WTC11 (cell line): Measurements from ENCODE around the gene PLCB2. TPM values are rescaled to one million over a fixed set of nuclear protein-coding genes. Genes with fewer than 3 reads are reported as not detected.

ENCODE experiments used
- ATAC-seq: fragments of 200-7000 bp; cut with Tn5 transposase; 2 replicates; pipeline ENCODE4 v1.10.0; 2021; ENCODE audit warnings: mild to moderate bottlenecking, moderate library complexity
- CTCF ChIA-PET: fragments of 300-600 bp; sonication (Branson Sonifier 250); formaldehyde crosslinking; loops from one replicate; lab custom pipeline; 2021; ENCODE audit warnings: antibody characterized with exemption; lab: Charles Lee
- POLR2A ChIA-PET: fragments of 350-600 bp; sonication (Branson Sonifier 250); formaldehyde crosslinking; loops from one replicate; lab custom pipeline; 2021; ENCODE audit warnings: antibody characterized with exemption; lab: Charles Lee
- DNase-seq: peaks from one replicate; pipeline ENCODE4 v3.0.0; 2021; ENCODE audit warnings: low spot score
- H3K27ac Mint-ChIP-seq: 2 replicates; pipeline ENCODE4 v1.8.0; 2021; ENCODE audit warnings: mixed read lengths
- H3K27me3 Mint-ChIP-seq: 2 replicates; pipeline ENCODE4 v1.8.0; 2021; ENCODE audit warnings: low read depth, mild to moderate bottlenecking, moderate library complexity, mixed read lengths
- H3K36me3 Mint-ChIP-seq: 2 replicates; pipeline ENCODE4 v1.8.0; 2021; ENCODE audit warnings: mixed read lengths
- H3K4me1 Mint-ChIP-seq: 2 replicates; pipeline ENCODE4 v1.8.0; 2022; ENCODE audit warnings: mixed read lengths
- H3K4me3 Mint-ChIP-seq: 2 replicates; pipeline ENCODE4 v1.8.0; 2021; ENCODE audit warnings: mild to moderate bottlenecking, moderate library complexity, mixed read lengths
- H3K9me3 Mint-ChIP-seq: 2 replicates; pipeline ENCODE4 v1.8.0; 2021; ENCODE audit warnings: mixed read lengths
- ATF1 ChIP-seq: sonication (generic); formaldehyde crosslinking; IDR thresholded peaks from 2 replicates; pipeline ENCODE4 v1.8.1; 2023; ENCODE audit warnings: mild to moderate bottlenecking, moderate library complexity, missing genetic modification reagents
- CDX4 ChIP-seq: fragments of 250-450 bp; sonication (Bioruptor Pico); IDR thresholded peaks from 2 replicates; pipeline ENCODE4 v1.9.0; 2021; ENCODE audit warnings: moderate library complexity, mild to moderate bottlenecking, inconsistent platforms, borderline replicate concordance
- ERG ChIP-seq: fragments of 250-450 bp; sonication (Bioruptor Pico); IDR thresholded peaks from 2 replicates; pipeline ENCODE4 v1.8.0; 2021; ENCODE audit warnings: mild to moderate bottlenecking
- FOXK1 ChIP-seq: sonication (generic); formaldehyde crosslinking; IDR thresholded peaks from 2 replicates; pipeline ENCODE4 v1.8.0; 2022; ENCODE audit warnings: mild to moderate bottlenecking, moderate library complexity, missing genetic modification reagents
- FOXP1 ChIP-seq: sonication (generic); formaldehyde crosslinking; IDR thresholded peaks from 2 replicates; pipeline ENCODE4 v1.8.0; 2022; ENCODE audit warnings: missing genetic modification reagents, mild to moderate bottlenecking, moderate library complexity, borderline replicate concordance
- FOXP4 ChIP-seq: sonication (generic); formaldehyde crosslinking; IDR thresholded peaks from 2 replicates; pipeline ENCODE4 v1.8.0; 2022; ENCODE audit warnings: mild to moderate bottlenecking, missing genetic modification reagents
- GTF2I ChIP-seq: fragments of 250-450 bp; sonication (Bioruptor Pico); conservative IDR thresholded peaks from 2 replicates; pipeline ENCODE4 v1.4.0; 2021; ENCODE audit warnings: mild to moderate bottlenecking
- IRF1 ChIP-seq: sonication (generic); formaldehyde crosslinking; IDR thresholded peaks from 2 replicates; pipeline ENCODE4 v1.8.0; 2023; ENCODE audit warnings: missing genetic modification reagents
- MAX ChIP-seq: sonication (generic); formaldehyde crosslinking; IDR thresholded peaks from 2 replicates; pipeline ENCODE4 v1.8.0; 2022; ENCODE audit warnings: mild to moderate bottlenecking, missing genetic modification reagents
- MXD4 ChIP-seq: fragments of 250-450 bp; sonication (Bioruptor Pico); IDR thresholded peaks from 2 replicates; pipeline ENCODE4 v1.8.0; 2021; ENCODE audit warnings: mild to moderate bottlenecking, moderate library complexity, borderline replicate concordance
- NR1H2 ChIP-seq: sonication (generic); formaldehyde crosslinking; IDR thresholded peaks from 2 replicates; pipeline ENCODE4 v1.9.0; 2021; ENCODE audit warnings: mild to moderate bottlenecking, moderate library complexity, missing genetic modification reagents
- OVOL2 ChIP-seq: fragments of 250-450 bp; sonication (Bioruptor Pico); IDR thresholded peaks from 2 replicates; pipeline ENCODE4 v1.9.0; 2021; ENCODE audit warnings: mild to moderate bottlenecking, borderline replicate concordance
- PRRX2 ChIP-seq: fragments of 250-450 bp; sonication (Bioruptor Pico); IDR thresholded peaks from 2 replicates; pipeline ENCODE4 v1.8.0; 2021; ENCODE audit warnings: mild to moderate bottlenecking
- RELA ChIP-seq: sonication (generic); formaldehyde crosslinking; IDR thresholded peaks from 2 replicates; pipeline ENCODE4 v1.8.1; 2022; ENCODE audit warnings: missing genetic modification reagents, mild to moderate bottlenecking, borderline replicate concordance
- SMAD3 ChIP-seq: sonication (generic); formaldehyde crosslinking; IDR thresholded peaks from 2 replicates; pipeline ENCODE4 v1.8.0; 2022; ENCODE audit warnings: missing genetic modification reagents, mild to moderate bottlenecking, borderline replicate concordance
- SMAD4 ChIP-seq: sonication (generic); formaldehyde crosslinking; IDR thresholded peaks from 2 replicates; pipeline ENCODE4 v1.8.0; 2022; ENCODE audit warnings: mild to moderate bottlenecking, missing genetic modification reagents
- USF1 ChIP-seq: sonication (generic); formaldehyde crosslinking; IDR thresholded peaks from 2 replicates; pipeline ENCODE4 v1.8.0; 2022; ENCODE audit warnings: mild to moderate bottlenecking, missing genetic modification reagents
- ZNF232 ChIP-seq: sonication (generic); formaldehyde crosslinking; IDR thresholded peaks from 2 replicates; pipeline ENCODE4 v1.8.0; 2022; ENCODE audit warnings: mild to moderate bottlenecking, missing genetic modification reagents
- ZNF263 ChIP-seq: sonication (generic); formaldehyde crosslinking; IDR thresholded peaks from 2 replicates; pipeline ENCODE4 v1.8.1; 2022; ENCODE audit warnings: low read depth, mild to moderate bottlenecking, moderate library complexity, missing genetic modification reagents
- ZNF317 ChIP-seq: sonication (generic); formaldehyde crosslinking; IDR thresholded peaks from 2 replicates; pipeline ENCODE4 v1.8.1; 2023; ENCODE audit warnings: low read depth, mild to moderate bottlenecking, moderate library complexity, missing genetic modification reagents, borderline replicate concordance
- ZNF416 ChIP-seq: fragments of 250-450 bp; sonication (Bioruptor Pico); IDR thresholded peaks from 2 replicates; pipeline ENCODE4 v1.9.0; 2021; ENCODE audit warnings: mild to moderate bottlenecking, inconsistent platforms
- ZNF423 ChIP-seq: fragments of 250-450 bp; sonication (Bioruptor Pico); IDR thresholded peaks from 2 replicates; pipeline ENCODE4 v2.1.2; 2022; ENCODE audit warnings: mild to moderate bottlenecking, moderate library complexity
- ZNF512 ChIP-seq: sonication (generic); formaldehyde crosslinking; IDR thresholded peaks from 2 replicates; pipeline ENCODE4 v1.8.1; 2022; ENCODE audit warnings: missing genetic modification reagents, borderline replicate concordance
- ZNF671 ChIP-seq: fragments of 250-450 bp; sonication (Bioruptor Pico); IDR thresholded peaks from 2 replicates; pipeline ENCODE4 v1.8.0; 2021; ENCODE audit warnings: mild to moderate bottlenecking
- total RNA-seq: library from RNA; stranded (reverse); gene quantifications from 3 replicates; pipeline ENCODE4 v1.2.3, GENCODE V29; 2021

PLCB2 gene
- total RNA-seq, 1 experiment from 2014 or later = 15.2 TPM

- Mint-ChIP-seq H3K4me3 (no peak overlapping the region), H3K36me3 (peaks cover 18% of the 10 kb centered on the region), H3K4me1 (peaks cover 34% of the 10 kb centered on the region), H3K27ac (no peak overlapping the region), H3K9me3 (peaks cover 16% of the 10 kb centered on the region), H3K27me3 (no peaks in the 10 kb centered on the region; the same call in 1 of the 2 replicates)
- no peak for ATAC-seq
- CTCF ChIA-PET = interaction anchor here (1.0 to 12.4 kb wide), 5 partner anchors 16 to 35 kb away, joined by 3 to 341 read pairs (median 12); partner anchors contain the start of genes ANKRD63 and INAFM2
- TF ChIP-seq ZNF232 (CRISPR knock-in tag) (no peak), ATF1 (CRISPR knock-in tag) (no peak), MXD4 (no peak)
- DNase-seq = no peak
- POLR2A ChIA-PET = interaction anchor here (1.0 kb wide), 1 partner anchor 36 kb away, joined by 3 read pairs; no protein-coding TSS in a partner anchor
These were observed 4.2 kb downstream of the PLCB2 start for GRCh38 chr15:40303576-40303975.

- no peak for DNase-seq
- H3K27me3 Mint-ChIP-seq = no peaks in the 10 kb centered on the region; the same call in 1 of the 2 replicates
- POLR2A ChIA-PET = interaction anchor here (1.0 kb wide), 1 partner anchor 37 kb away, joined by 3 read pairs; no protein-coding TSS in a partner anchor
- TF ChIP-seq MAX (CRISPR knock-in tag) (no peak), NR1H2 (CRISPR knock-in tag) (no peak), ZNF317 (CRISPR knock-in tag) (no peak), USF1 (CRISPR knock-in tag) (no peak), PRRX2 (CRISPR knock-in tag) (no peak), CDX4 (no peak), FOXP1 (no peak), ZNF671 (CRISPR knock-in tag) (no peak), FOXK1 (CRISPR knock-in tag) (no peak), SMAD4 (CRISPR knock-in tag) (no peak), MXD4 (no peak), ZNF512 (CRISPR knock-in tag) (no peak)
- TF ChIP-seq, all 79 proteins: peak for 0
- CTCF ChIA-PET = interaction anchor here (1.0 to 12.4 kb wide), 6 partner anchors 15 to 36 kb away, joined by 3 to 341 read pairs (median 31); partner anchors contain the start of genes ANKRD63 and INAFM2
- peaks cover 18% of the 10 kb centered on the region for H3K36me3 Mint-ChIP-seq
- no peak overlapping the region for H3K4me3 Mint-ChIP-seq
- peaks cover 16% of the 10 kb centered on the region for H3K9me3 Mint-ChIP-seq
- H3K4me1 Mint-ChIP-seq = peaks cover 29% of the 10 kb centered on the region
- H3K27ac Mint-ChIP-seq = no peak overlapping the region
- no peak for ATAC-seq
These were observed 4.8 kb downstream of the PLCB2 start for GRCh38 chr15:40302981-40303380.

- no peak for ATAC-seq
- H3K4me3 Mint-ChIP-seq = no peak overlapping the region
- H3K36me3 Mint-ChIP-seq = peaks cover 18% of the 10 kb centered on the region
- peaks cover 26% of the 10 kb centered on the region for H3K4me1 Mint-ChIP-seq
- H3K9me3 Mint-ChIP-seq = peaks cover 16% of the 10 kb centered on the region
- DNase-seq = no peak
- ChIA-PET POLR2A (interaction anchor here (1.0 to 1.8 kb wide), 2 partner anchors 11 to 38 kb away, joined by 3 to 6 read pairs; no protein-coding TSS in a partner anchor), CTCF (interaction anchor here (0.7 to 12.4 kb wide), 11 partner anchors 7 to 64 kb away, joined by 3 to 341 read pairs (median 12); partner anchors contain the start of genes ANKRD63, INAFM2 and PAK6)
- no peak overlapping the region for H3K27ac Mint-ChIP-seq
- H3K27me3 Mint-ChIP-seq = no peaks in the 10 kb centered on the region; the same call in 1 of the 2 replicates
- TF ChIP-seq ERG (CRISPR knock-in tag) = no peak
- no peak for TF ChIP-seq OVOL2 (CRISPR knock-in tag)
- TF ChIP-seq GTF2I (CRISPR knock-in tag) = no peak
- no peak for TF ChIP-seq ZNF263 (CRISPR knock-in tag)
- no peak for TF ChIP-seq ZNF416 (CRISPR knock-in tag)
- TF ChIP-seq ZNF423 (CRISPR knock-in tag) = no peak
- TF ChIP-seq FOXP1 = no peak
- TF ChIP-seq IRF1 (CRISPR knock-in tag) = no peak
- no peak for TF ChIP-seq RELA
- TF ChIP-seq FOXP4 (CRISPR knock-in tag) = no peak
- TF ChIP-seq SMAD3 = no peak
These were observed 5.3 kb downstream of the PLCB2 start for GRCh38 chr15:40302288-40302886.
